SKM-1 treated with dmso at 0.1 percent for 144 hours (cell line): ENCODE measurements around the gene TTC3.

Source experiments
- DNase-seq: peaks from one replicate; lab custom pipeline; 2025; ENCODE audit not compliant: unreplicated experiment; lab: John Stamatoyannopoulos, UW

Gene TTC3

DNA sequence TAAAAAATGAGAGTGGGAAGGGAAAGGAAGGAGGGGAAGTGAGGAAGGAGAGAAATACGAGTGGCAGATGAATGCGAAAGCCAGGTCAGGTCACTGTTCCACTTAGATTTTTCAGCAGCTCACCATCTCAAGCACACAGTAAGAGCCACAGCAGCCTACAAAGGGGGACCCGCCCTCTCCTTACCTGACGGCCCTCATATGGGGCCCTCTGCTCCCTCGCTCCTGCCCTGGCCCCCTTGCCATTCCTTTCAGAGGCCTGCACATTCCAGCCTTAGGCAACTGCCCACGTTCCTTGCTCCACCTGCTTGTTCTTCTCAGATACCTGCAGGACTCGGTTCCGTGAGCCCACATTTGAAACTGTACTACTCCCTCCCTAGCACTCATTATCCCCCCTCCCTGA lies 172.1 kb downstream of the TTC3 start:
- no peak for DNase-seq

DNA sequence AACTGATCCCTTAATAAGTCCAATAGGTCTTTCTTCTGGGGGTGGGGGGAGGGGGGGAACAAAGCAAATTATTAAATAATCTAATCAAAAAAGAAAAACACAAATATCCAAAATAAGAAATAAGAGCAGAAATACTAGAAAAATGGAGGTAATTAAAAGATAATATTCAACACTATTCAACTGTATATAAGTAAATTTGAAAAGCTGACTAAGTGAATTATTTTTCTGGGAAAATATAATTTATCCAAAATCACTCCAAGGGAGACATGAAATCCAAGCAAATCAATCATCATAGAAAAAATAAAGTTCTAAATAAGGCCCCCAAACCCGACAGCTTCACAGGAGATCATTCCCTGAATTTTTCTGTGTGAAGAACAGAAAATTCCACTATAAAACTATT lies 175.2 kb downstream of the TTC3 start:
- no peak for DNase-seq

DNA sequence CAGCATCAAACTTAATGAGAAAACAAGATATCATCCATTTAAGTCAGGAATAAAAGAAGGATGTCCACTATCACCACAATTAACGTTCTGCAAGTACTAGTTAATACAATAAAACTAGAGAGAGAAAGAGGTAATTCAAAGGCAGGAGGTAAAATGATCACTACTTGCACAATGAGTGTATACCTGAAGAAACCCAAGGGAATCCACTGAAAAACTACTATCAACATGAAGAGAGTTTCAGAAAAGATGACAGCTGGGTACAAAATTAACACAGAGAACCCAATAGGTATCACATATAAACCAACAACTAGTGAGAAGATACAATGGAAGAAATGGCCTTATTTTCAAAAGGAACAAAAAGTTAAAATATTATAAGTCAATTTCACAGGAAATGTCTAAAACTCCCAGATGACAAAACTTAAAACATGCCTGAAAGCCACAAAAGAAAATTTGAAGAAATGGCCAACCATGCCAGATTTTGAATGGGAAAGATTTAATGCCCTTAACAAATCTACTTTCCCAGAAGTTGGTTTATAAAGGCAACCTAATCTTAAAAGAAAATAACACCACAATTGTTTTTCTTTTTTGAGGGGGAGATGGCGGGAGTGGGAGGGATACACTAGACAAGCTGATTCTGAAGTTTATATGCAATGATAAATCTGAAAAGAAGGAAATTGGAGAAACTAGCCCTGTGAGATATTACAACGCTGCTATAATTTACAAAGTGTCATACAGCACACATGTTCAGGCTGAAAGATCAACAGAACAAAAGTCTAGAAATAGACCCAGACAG lies 176.3 kb downstream of the TTC3 start:
- no peak for DNase-seq

DNA sequence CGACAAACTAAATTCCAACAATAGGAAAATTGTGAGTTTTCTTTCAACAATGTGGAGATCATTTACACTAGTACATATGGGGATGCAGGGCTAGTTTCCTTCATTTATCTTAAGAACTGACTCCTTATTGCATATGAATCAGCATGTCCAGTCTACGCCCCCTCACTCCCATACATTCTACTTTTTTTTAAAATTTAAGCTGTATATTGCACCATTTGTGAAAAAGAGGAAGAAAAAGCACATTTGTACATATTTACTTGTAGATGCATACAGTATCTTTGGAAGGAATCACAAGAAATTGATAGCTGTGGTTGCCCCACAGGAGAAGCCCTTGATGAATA lies 178.2 kb downstream of the TTC3 start:
- peak; percentile 56 for DNase-seq
